Esophagus mucosa (tissue), 1 donor: ENCODE data around the gene THBS4. TPM values are rescaled to one million over a fixed set of nuclear protein-coding genes. Genes with fewer than 3 reads are reported as not detected.
A peak's percentile ranks its signal among the peaks of the same experiment; 100 is the strongest.
"Not testable (repeated sequence)": the region's sequence is repeated elsewhere in the genome, so short reads cannot be mapped to it uniquely, and the experiment has no call there.

Experiments
- ATAC-seq: fragments of 200-7000 bp; cut with Tn5 transposase; one replicate; pipeline ENCODE4 v1.9.1; 2020
- total RNA-seq: library from RNA; stranded (reverse); gene quantifications from one replicate; pipeline ENCODE4 v1.2.4, GENCODE V29; 2023
- donor health status: DM: yes; HTN: yes; CAD: no.

Gene THBS4
- total RNA-seq, 1 donor from 2014 or later = 0.16 TPM

- ATAC-seq = no peak
Measured at GRCh38 chr5:80077051-80077714, 42.0 kb downstream of the THBS4 start.

GRCh38 chr5:80078921-80079320, 43.8 kb downstream of the THBS4 start:
- no peak for ATAC-seq

GRCh38 chr5:80082281-80082680, 47.1 kb downstream of the THBS4 start:
- ATAC-seq = no peak

- ATAC-seq = peak; percentile 72
Measured at GRCh38 chr5:80082731-80083100, 47.6 kb downstream of the THBS4 start.

GRCh38 chr5:80083101-80083890, 48.1 kb downstream of the THBS4 start:
- ATAC-seq = peak; percentile 79

GRCh38 chr5:80090884-80091166, 55.7 kb downstream of the THBS4 start:
- no peak for ATAC-seq

- peak; percentile 52 for ATAC-seq
Measured at GRCh38 chr5:80091792-80092192, 56.6 kb downstream of the THBS4 start.

GRCh38 chr5:80092486-80093107, 57.4 kb downstream of the THBS4 start:
- ATAC-seq = no peak

GRCh38 chr5:80093796-80094195, 58.6 kb downstream of the THBS4 start:
- no peak for ATAC-seq

- no peak for ATAC-seq
Measured at GRCh38 chr5:80094236-80094738, 59.1 kb downstream of the THBS4 start.

- no peak for ATAC-seq
Measured at GRCh38 chr5:80097451-80097850, 62.3 kb downstream of the THBS4 start.

GRCh38 chr5:80101993-80102392, 66.8 kb downstream of the THBS4 start:
- ATAC-seq = no peak

GRCh38 chr5:80103371-80103770, 68.2 kb downstream of the THBS4 start:
- ATAC-seq = no peak

GRCh38 chr5:80105698-80106439, 70.7 kb downstream of the THBS4 start:
- ATAC-seq = no peak

GRCh38 chr5:80106916-80107315, 71.8 kb downstream of the THBS4 start:
- no peak for ATAC-seq

GRCh38 chr5:80109646-80110478, 74.7 kb downstream of the THBS4 start:
- peak; percentile 10 for ATAC-seq

GRCh38 chr5:80111376-80111990, 76.3 kb downstream of the THBS4 start:
- not testable (repeated sequence) for ATAC-seq

GRCh38 chr5:80114860-80115259, 79.7 kb downstream of the THBS4 start:
- ATAC-seq = no peak

- no peak for ATAC-seq
Measured at GRCh38 chr5:80116000-80116399, 80.9 kb downstream of the THBS4 start.

GRCh38 chr5:80116465-80116864, 81.3 kb downstream of the THBS4 start:
- peak; percentile 22 for ATAC-seq

GRCh38 chr5:80117446-80117845, 82.3 kb downstream of the THBS4 start:
- ATAC-seq = no peak

GRCh38 chr5:80119372-80119771, 84.2 kb downstream of the THBS4 start:
- ATAC-seq = no peak
